Activated CD8-positive, alpha-beta memory T cell treated with anti-CD3 and anti-CD28 coated beads, Interleukin-2, amount 50 U/mL, for 48 hours (primary cell): Measurements from ENCODE around the gene TSPAN9.

Experiments used
- DNase-seq: peaks from one replicate; pipeline ENCODE4 v3.0.0-alpha.2; 2020

The TSPAN9 gene

GRCh38 chr12:3262470-3262869 lies 185.3 kb downstream of the TSPAN9 start:
- no peak for DNase-seq

- no peak for DNase-seq
Observed at GRCh38 chr12:3263282-3263681, 186.1 kb downstream of the TSPAN9 start.

- no peak for DNase-seq
Observed at GRCh38 chr12:3263939-3264922, 187.1 kb downstream of the TSPAN9 start.

- no peak for DNase-seq
Observed at GRCh38 chr12:3265406-3265805, 188.2 kb downstream of the TSPAN9 start.

GRCh38 chr12:3266638-3267037 lies 189.5 kb downstream of the TSPAN9 start:
- no peak for DNase-seq

- no peak for DNase-seq
Observed at GRCh38 chr12:3267690-3268089, 190.5 kb downstream of the TSPAN9 start.

- no peak for DNase-seq
Observed at GRCh38 chr12:3269594-3269993, 192.4 kb downstream of the TSPAN9 start.

GRCh38 chr12:3271146-3271545 lies 194.0 kb downstream of the TSPAN9 start:
- DNase-seq = no peak

- DNase-seq = no peak
Observed at GRCh38 chr12:3271639-3272038, 194.5 kb downstream of the TSPAN9 start.

GRCh38 chr12:3272958-3273357 lies 195.8 kb downstream of the TSPAN9 start:
- no peak for DNase-seq

GRCh38 chr12:3273409-3273853 lies 196.3 kb downstream of the TSPAN9 start:
- DNase-seq = no peak

- no peak for DNase-seq
Observed at GRCh38 chr12:3274664-3275063, 197.5 kb downstream of the TSPAN9 start.

- DNase-seq = peak; percentile 93
Observed at GRCh38 chr12:3275171-3276041, 198.2 kb downstream of the TSPAN9 start.

GRCh38 chr12:3276226-3276625 lies 199.0 kb downstream of the TSPAN9 start:
- DNase-seq = no peak

GRCh38 chr12:3277306-3277943 lies 200.2 kb downstream of the TSPAN9 start:
- DNase-seq = no peak

GRCh38 chr12:3278681-3279414 lies 201.7 kb downstream of the TSPAN9 start:
- no peak for DNase-seq

GRCh38 chr12:3279415-3279780 lies 202.2 kb downstream of the TSPAN9 start:
- no peak for DNase-seq

- DNase-seq = no peak
Observed at GRCh38 chr12:3279832-3280231, 202.7 kb downstream of the TSPAN9 start.

- DNase-seq = no peak
Observed at GRCh38 chr12:3280967-3281366, 203.8 kb downstream of the TSPAN9 start.

GRCh38 chr12:3281588-3282383 lies 204.6 kb downstream of the TSPAN9 start:
- no peak for DNase-seq

GRCh38 chr12:3282384-3282670 lies 205.1 kb downstream of the TSPAN9 start:
- no peak for DNase-seq
